GM19193 (cell line): ENCODE results near the gene TFB1M.

Source experiments
- POLR2A ChIP-seq: IDR thresholded peaks from 4 replicates; pipeline ENCODE4 v1.6.1; 2011; ENCODE audit not compliant: insufficient read depth, insufficient read length; ENCODE audit errors: extremely low read depth

The TFB1M gene

GRCh38 chr6:155271145-155271544 is 43.1 kb downstream of the TFB1M start:
- TF ChIP-seq POLR2A, result no peak

- TF ChIP-seq POLR2A, result no peak
These were observed 43.7 kb downstream of the TFB1M start for GRCh38 chr6:155270561-155271091.

GRCh38 chr6:155269765-155270164 is 44.5 kb downstream of the TFB1M start:
- TF ChIP-seq POLR2A, result no peak

DNA sequence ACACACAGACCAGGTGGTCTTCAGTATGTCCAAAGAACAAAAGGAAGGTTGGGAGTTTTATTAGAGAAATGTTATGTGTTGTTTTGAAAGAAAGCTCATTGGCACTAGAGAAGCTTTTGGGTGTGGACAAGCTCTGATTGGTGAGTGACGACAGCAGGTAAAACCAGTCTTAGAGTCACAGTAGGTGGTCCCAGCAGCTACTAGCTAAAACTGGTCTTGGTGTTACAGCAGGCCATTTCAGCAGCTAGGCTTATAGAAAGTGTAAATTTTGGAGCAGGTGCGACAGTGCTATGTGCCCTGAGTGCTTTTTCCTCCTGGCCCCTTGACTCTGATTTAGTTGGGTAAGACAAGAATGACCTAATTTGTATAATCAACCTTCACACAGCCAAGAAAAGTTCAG is 46.9 kb downstream of the TFB1M start:
- TF ChIP-seq POLR2A, result no peak

DNA sequence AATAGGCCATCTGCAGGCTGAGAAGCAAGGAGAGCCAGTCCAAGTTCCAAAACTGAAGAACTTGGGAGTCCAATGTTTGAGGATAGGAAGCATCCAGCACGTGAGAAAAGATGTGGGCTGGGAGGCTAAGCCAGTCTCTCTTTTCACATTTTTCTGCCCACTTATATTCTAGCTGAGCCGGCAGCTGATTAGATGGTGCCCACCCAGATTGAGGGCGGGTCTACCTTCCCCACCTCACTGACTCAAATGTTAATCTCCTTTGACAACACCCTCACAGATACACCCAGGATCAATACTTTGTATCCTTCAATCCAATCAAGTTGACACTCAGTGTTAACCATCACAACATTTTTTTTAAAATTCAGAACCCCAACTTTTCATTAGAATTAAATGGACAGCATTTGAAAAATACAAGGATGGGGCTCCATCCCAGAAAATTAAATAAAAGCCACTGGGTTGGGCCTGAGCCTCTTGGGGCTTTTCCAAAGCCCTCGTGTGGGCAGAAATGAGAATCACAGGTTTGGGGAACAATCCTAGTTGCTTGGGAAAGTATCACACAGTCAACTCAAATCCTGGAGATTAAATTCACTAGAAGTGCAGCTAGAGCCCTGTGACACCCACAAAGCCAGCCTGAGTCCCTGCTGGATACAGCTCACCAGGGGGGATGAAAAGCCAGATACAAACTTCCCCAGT is 48.3 kb downstream of the TFB1M start:
- TF ChIP-seq POLR2A, result no peak

- no peak for TF ChIP-seq POLR2A
These were observed 49.5 kb downstream of the TFB1M start for GRCh38 chr6:155264693-155265320.

- no peak for TF ChIP-seq POLR2A
These were observed 50.8 kb downstream of the TFB1M start, which contains the start of gene CLDN20 for GRCh38 chr6:155263373-155264063. Gene CLDN20, plus strand, starts transcription at chr6:155264013. Its CDS starts 11,707 bp downstream, at chr6:155275720.

- TF ChIP-seq POLR2A, result no peak
These were observed 51.6 kb downstream of the TFB1M start for GRCh38 chr6:155262655-155263054.

- TF ChIP-seq POLR2A, result no peak
These were observed 53.0 kb downstream of the TFB1M start for GRCh38 chr6:155261111-155261900.

DNA sequence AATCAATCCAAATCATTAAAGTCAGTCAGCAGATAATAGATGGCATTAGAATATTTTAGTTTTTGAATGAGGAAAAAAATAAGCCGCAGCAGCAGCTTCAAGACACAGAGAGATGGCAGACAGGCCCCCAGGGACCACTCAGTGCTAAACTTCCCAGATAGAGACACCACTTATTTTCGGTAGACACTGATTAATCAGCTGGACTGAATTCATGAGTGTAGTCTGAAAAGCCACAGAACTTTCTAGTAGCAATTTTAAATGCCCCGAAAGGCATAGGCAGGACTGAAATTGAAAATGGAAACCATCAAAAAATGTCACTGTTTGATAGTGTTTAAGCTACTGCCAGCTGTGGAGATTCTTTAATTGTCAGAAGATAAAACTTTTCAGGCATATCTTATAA is 53.6 kb downstream of the TFB1M start:
- TF ChIP-seq POLR2A, result no peak

DNA sequence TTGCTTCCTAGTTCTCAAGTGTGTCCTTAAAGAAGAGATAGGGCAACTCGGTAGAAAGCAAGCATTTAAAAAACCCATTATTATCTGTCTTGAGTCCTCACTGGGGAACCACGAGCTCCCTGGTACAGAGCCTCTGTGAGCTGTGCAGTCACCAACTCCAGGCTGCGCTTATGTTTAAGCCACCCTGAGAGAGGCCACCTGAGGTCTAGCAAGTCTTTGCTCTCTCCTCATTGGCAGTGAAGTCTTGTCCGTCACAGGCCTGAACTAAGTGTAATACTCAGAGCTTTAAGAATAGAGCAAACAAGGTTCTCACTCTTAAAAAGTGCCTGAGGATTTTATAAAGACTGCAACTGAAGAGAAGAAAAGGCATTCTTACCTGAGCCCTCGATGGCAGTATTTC is 54.4 kb downstream of the TFB1M start:
- no peak for TF ChIP-seq POLR2A

- TF ChIP-seq POLR2A, result no peak
These were observed 55.1 kb downstream of the TFB1M start for GRCh38 chr6:155259204-155259603.

DNA sequence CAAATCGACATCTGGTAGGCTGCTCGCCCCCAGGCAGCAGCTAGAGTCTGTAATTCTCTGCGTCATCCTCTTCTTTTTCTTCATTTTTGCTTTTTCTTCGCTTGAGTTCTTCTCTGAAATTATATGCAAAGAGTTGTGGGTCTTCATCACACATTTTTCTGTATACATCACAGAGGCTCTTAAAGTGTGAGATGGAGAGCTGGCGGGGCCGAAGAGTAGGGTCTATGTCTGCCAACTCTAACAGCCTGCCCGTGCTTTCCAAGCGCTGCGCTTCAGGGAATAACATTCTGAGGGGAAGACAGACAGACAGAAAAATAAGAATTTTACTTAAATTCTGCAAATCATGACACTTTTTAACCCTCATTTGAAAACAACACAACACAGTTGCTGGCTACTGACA is 56.5 kb downstream of the TFB1M start:
- TF ChIP-seq POLR2A, result no peak

DNA sequence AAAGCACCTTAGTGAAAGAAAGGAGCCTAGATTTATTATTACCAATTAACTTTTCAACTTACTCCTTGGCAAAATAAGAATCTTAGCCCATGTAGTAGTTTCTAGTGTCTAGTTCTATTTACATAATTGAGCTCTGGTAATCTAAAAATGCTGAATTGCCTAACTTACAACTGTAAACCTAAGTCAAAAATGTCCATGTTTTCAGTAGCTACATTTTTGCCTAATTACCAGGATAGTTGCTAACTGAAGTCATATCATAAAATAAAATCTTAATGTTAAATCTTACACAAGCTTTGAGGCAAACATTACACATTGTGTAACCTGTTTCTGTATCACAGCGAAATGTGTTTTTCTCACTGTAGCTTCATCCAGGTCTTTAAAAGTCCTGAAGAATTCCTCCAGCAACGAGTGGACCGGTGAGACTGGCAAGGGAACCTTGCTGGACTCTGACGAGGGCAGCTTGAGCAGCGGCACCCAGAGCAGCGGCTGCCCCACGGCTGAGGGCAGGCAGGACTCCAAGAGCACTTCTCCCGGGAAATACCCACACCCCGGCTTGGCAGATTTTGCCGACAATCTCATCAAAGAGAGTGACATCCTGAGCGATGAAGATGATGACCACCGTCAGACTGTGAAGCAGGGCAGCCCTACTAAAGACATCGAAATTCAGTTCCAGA is 58.0 kb downstream of the TFB1M start:
- TF ChIP-seq POLR2A, result no peak
